SK-N-MC (cell line): Measurements from ENCODE around the gene UBE2G1.

Experiments
- DNase-seq: peaks from one replicate; pipeline ENCODE4 v3.0.0-alpha.2; 2011; ENCODE audit warnings: low read depth, low spot score
- H3K27ac ChIP-seq: fragments of 200-600 bp; sonication (generic); 2 replicates; pipeline ENCODE4 v1.5.1; 2016; ENCODE audit warnings: mixed run types
- H3K36me3 ChIP-seq: fragments of 200-600 bp; sonication (generic); 2 replicates; pipeline ENCODE4 v1.6.1; 2017; ENCODE audit warnings: antibody characterized with exemption, low read length, mixed read lengths; ENCODE audit not compliant: insufficient read depth
- H3K4me3 ChIP-seq: fragments of 200-600 bp; sonication (generic); 2 replicates; pipeline ENCODE4 v1.5.1; 2016
- H3K9ac ChIP-seq: fragments of 200-600 bp; sonication (generic); 2 replicates; pipeline ENCODE4 v1.8.0; 2017; ENCODE audit warnings: mixed run types, mixed read lengths; ENCODE audit not compliant: insufficient read length
- H3K9me3 ChIP-seq: fragments of 200-600 bp; sonication (generic); 2 replicates; pipeline ENCODE4 v1.6.1; 2017; ENCODE audit warnings: low read depth, mild to moderate bottlenecking, antibody characterized with exemption, low read length, moderate library complexity, mixed read lengths
- EZH2 ChIP-seq: fragments of 200-600 bp; sonication (generic); IDR thresholded peaks from one replicate; pipeline ENCODE4 v1.6.1; 2017; ENCODE audit warnings: antibody characterized with exemption
- FOXP2 ChIP-seq: optimal IDR thresholded peaks from 2 replicates; pipeline ENCODE3; 2011; ENCODE audit warnings: mild to moderate bottlenecking, moderate library complexity; ENCODE audit not compliant: insufficient read depth; ENCODE audit errors: extremely low read length, control extremely low read depth
- POLR2AphosphoS5 ChIP-seq: IDR thresholded peaks from 2 replicates; pipeline ENCODE4 v1.6.1; 2012; ENCODE audit warnings: mild to moderate bottlenecking, low read depth, low read length, borderline replicate concordance

The UBE2G1 gene

GRCh38 chr17:4333041-4333440 lies 33.4 kb downstream of the UBE2G1 start:
- DNase-seq: no peak
- Histone ChIP-seq H3K27ac (peak overlapping the region; percentile 22; the same call in 1 of the 2 replicates), H3K4me3 (no peak overlapping the region), H3K9me3 (peaks cover 2% of the 10 kb centered on the region; the same call in 1 of the 2 replicates), H3K9ac (no peak overlapping the region), H3K36me3 (peaks cover 11% of the 10 kb centered on the region)
- no peak for TF ChIP-seq FOXP2
- no peak for TF ChIP-seq EZH2
- no peak for TF ChIP-seq POLR2AphosphoS5

- TF ChIP-seq POLR2AphosphoS5 (no peak), FOXP2 (no peak), EZH2 (no peak)
- DNase-seq: no peak
- no peak overlapping the region for H3K9ac ChIP-seq
- peaks cover 17% of the 10 kb centered on the region for H3K36me3 ChIP-seq
- no peak overlapping the region for H3K4me3 ChIP-seq
- H3K27ac ChIP-seq: peak overlapping the region; percentile 52
- H3K9me3 ChIP-seq: peaks cover 6% of the 10 kb centered on the region; the same call in 1 of the 2 replicates
Measured at GRCh38 chr17:4332296-4332970, 34.0 kb downstream of the UBE2G1 start.

GRCh38 chr17:4331614-4332013 lies 34.9 kb downstream of the UBE2G1 start:
- H3K9me3 ChIP-seq: peaks cover 8% of the 10 kb centered on the region; the same call in 1 of the 2 replicates
- peak overlapping the region; percentile 52; the same call in 1 of the 2 replicates for H3K27ac ChIP-seq
- H3K4me3 ChIP-seq: no peak overlapping the region
- DNase-seq: no peak
- TF ChIP-seq POLR2AphosphoS5 (no peak), EZH2 (no peak), FOXP2 (no peak)
- peaks cover 21% of the 10 kb centered on the region for H3K36me3 ChIP-seq
- H3K9ac ChIP-seq: no peak overlapping the region

GRCh38 chr17:4329838-4330237 lies 36.6 kb downstream of the UBE2G1 start:
- Histone ChIP-seq H3K36me3 (peaks cover 33% of the 10 kb centered on the region), H3K9me3 (peaks cover 19% of the 10 kb centered on the region; the same call in 1 of the 2 replicates), H3K27ac (peak overlapping the region; percentile 75), H3K4me3 (0 out of 2 replicates have a peak overlapping the region, but pooled peaks have one; percentile 17), H3K9ac (no peak overlapping the region)
- no peak for DNase-seq
- TF ChIP-seq POLR2AphosphoS5: no peak
- no peak for TF ChIP-seq FOXP2
- no peak for TF ChIP-seq EZH2

GRCh38 chr17:4327606-4328005 lies 38.9 kb downstream of the UBE2G1 start:
- Histone ChIP-seq H3K9me3 (peaks cover 19% of the 10 kb centered on the region; the same call in 1 of the 2 replicates), H3K27ac (no peak overlapping the region), H3K9ac (no peak overlapping the region), H3K4me3 (no peak overlapping the region), H3K36me3 (peaks cover 39% of the 10 kb centered on the region)
- no peak for DNase-seq
- TF ChIP-seq FOXP2 (no peak), EZH2 (no peak), POLR2AphosphoS5 (no peak)

- Histone ChIP-seq H3K36me3 (peaks cover 39% of the 10 kb centered on the region), H3K27ac (no peak overlapping the region), H3K9me3 (peaks cover 19% of the 10 kb centered on the region; the same call in 1 of the 2 replicates), H3K4me3 (no peak overlapping the region), H3K9ac (no peak overlapping the region)
- TF ChIP-seq FOXP2 (no peak), EZH2 (no peak), POLR2AphosphoS5 (no peak)
- DNase-seq: no peak
Measured at GRCh38 chr17:4326608-4327007, 39.9 kb downstream of the UBE2G1 start.

- Histone ChIP-seq H3K9ac (no peak overlapping the region), H3K36me3 (peaks cover 39% of the 10 kb centered on the region), H3K27ac (no peak overlapping the region), H3K9me3 (peaks cover 19% of the 10 kb centered on the region; the same call in 1 of the 2 replicates), H3K4me3 (no peak overlapping the region)
- no peak for DNase-seq
- TF ChIP-seq EZH2 (no peak), POLR2AphosphoS5 (no peak), FOXP2 (no peak)
Measured at GRCh38 chr17:4326112-4326511, 40.4 kb downstream of the UBE2G1 start.

- no peak for DNase-seq
- Histone ChIP-seq H3K36me3 (peaks cover 35% of the 10 kb centered on the region), H3K9me3 (peaks cover 19% of the 10 kb centered on the region; the same call in 1 of the 2 replicates), H3K4me3 (no peak overlapping the region), H3K9ac (no peak overlapping the region), H3K27ac (no peak overlapping the region)
- TF ChIP-seq EZH2: no peak
- no peak for TF ChIP-seq FOXP2
- TF ChIP-seq POLR2AphosphoS5: no peak
Measured at GRCh38 chr17:4324463-4324862, 42.0 kb downstream of the UBE2G1 start.
